GM21390 (cell line): ENCODE data around the gene ULK1.
A peak's percentile ranks its signal among the peaks of the same experiment; 100 is the strongest.

Experiments used
- ATAC-seq: cut with Tn5 transposase; IDR thresholded peaks from one replicate; pipeline ENCODE4 v1.9.1; 2021; ENCODE audit not compliant: unreplicated experiment

The ULK1 gene

DNA sequence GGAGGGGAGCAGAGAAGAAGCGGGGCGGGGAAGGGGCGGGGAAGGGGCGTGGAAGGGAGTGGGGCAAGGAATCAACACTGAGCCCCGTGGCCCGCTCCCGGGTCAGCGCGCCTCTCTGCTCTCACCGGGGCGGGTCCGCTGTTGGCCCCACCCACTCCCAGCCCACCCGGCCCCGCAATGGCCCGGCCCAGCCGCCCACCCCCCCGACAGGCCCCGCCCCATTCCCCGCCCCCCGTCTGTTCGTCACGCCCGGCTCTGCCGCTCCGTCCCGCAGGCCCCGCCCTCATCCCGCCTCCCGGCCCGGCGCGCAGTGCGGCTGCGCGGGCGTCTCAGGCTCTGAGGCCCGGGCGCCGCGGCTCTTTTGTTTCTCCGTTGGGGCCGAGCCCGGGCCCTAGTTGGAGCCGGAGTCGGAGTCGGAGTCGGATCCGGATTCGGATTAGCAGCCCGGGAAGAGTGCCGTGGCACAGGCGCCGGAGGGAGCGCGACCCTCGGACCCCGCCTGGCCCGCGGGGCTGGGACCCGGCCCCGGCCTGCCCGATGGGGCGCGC, at the start of gene ULK1:
TSS of gene ULK1 (plus strand) at position 310 of the 548 bp plus-strand sequence. CDS start 380 bp downstream, outside the sequence.
- ATAC-seq: peak; percentile 68

DNA sequence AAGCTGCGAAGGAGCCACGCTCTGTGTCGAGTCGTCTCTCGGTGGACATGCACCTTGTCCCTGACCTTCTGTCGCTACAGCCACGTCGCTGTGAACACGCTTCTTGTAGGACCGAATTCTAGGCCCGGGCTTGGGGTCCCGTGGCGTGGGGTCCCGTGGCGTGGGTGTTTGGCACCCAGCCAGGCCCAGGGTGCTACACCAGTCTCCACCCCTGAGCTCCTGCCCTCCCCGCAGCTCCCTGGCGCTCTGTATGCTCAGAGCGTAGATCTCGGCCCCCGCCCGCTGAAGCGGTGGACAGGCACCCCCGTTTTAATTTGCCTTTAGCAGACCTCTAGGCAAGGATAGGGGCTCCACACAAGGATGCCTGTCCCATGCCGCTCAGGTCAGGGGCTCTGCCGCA, 49.8 kb upstream of the ULK1 start:
- no peak for ATAC-seq

DNA sequence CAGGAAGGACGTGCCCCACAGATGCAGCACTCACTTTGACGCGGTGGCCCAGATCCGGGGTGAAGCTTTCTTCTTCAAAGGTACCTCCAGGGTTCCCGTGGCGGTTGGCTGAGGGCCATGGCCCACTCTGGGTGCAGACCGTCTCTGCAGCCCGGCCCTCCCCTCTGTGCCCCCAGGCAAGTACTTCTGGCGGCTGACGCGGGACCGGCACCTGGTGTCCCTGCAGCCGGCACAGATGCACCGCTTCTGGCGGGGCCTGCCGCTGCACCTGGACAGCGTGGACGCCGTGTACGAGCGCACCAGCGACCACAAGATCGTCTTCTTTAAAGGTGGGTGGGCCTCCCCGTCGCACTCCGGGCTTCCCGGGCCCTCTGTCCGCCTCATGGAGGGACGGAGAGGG, 49.3 kb upstream of the ULK1 start:
- no peak for ATAC-seq

DNA sequence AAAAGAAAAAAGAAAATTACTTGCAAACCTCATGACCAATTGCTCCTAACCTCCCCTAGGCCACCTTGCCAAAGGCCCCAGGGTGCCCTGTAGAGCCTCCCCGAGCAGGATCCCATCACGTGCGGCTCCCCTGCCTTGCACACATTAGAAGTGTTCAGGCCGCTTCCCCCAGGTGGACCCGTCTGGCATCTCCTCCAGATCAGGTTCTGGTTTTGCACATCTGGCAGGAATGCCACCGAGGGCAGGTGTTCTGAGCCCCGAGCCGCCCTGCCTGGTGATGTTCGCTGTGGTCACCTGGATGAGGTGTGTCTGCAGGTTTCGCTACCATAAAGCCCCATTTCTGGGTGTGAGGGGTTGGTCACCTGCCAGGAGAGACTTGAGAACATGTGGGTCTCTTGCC, 47.0 kb upstream of the ULK1 start:
- ATAC-seq: no peak

DNA sequence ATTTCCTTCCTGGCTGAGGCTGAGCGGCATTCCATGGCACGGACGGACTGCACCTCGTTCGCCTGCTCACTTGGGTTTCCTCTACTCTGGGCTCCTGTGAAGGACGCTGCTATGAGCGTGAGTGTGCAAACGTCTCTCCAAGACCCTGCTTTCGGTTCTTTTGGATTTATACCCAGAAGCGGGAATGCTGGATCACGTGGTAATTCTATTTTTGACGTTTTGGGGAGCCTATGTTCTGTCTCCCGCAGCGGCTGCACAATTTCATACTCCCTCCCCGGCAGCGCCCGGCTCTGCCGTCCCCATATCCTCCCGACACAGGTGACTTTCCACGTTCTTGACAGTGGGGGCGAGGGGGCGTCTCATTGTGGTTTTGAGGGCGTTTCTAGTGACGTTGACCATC, 45.7 kb upstream of the ULK1 start:
- no peak for ATAC-seq

DNA sequence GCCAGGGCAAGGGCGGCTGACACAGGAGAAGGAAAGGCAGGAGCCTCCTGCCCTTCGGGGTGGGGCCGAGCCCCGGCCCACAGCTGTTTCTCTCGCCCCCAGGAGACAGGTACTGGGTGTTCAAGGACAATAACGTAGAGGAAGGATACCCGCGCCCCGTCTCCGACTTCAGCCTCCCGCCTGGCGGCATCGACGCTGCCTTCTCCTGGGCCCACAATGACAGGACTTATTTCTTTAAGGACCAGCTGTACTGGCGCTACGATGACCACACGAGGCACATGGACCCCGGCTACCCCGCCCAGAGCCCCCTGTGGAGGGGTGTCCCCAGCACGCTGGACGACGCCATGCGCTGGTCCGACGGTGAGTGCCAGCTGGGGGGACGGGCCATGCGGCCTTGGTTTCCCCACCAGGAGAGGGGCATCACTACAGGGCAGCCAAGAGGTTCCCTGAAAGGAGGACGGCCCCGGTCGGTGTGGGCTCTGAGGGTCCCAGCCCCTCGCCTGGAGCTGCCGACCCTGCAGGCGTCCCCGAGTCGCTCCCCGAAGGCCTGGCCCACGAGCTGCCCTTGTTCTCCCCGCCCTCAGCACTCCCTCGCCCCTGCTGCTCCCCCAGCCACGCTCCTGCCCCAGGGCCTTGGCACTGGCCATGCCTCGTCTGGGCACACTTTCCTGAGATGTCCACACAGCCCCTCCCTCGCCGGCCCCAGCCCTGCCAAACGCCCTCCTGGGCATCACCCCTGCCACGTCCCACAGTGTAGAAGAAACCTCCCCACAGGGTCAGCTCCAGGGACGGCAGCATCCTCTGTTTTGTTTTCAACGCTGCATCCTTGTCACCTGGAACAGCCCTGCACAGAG, 44.5 kb upstream of the ULK1 start:
- no peak for ATAC-seq

DNA sequence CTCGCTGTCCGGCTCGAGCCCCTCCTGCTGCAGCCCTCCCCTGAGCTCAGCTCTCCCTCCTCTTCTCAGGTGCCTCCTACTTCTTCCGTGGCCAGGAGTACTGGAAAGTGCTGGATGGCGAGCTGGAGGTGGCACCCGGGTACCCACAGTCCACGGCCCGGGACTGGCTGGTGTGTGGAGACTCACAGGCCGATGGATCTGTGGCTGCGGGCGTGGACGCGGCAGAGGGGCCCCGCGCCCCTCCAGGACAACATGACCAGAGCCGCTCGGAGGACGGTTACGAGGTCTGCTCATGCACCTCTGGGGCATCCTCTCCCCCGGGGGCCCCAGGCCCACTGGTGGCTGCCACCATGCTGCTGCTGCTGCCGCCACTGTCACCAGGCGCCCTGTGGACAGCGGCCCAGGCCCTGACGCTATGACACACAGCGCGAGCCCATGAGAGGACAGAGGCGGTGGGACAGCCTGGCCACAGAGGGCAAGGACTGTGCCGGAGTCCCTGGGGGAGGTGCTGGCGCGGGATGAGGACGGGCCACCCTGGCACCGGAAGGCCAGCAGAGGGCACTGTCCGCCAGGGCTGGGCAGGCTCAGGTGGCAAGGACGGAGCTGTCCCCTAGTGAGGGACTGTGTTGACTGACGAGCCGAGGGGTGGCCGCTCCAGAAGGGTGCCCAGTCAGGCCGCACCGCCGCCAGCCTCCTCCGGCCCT, 43.4 kb upstream of the ULK1 start:
- no peak for ATAC-seq

DNA sequence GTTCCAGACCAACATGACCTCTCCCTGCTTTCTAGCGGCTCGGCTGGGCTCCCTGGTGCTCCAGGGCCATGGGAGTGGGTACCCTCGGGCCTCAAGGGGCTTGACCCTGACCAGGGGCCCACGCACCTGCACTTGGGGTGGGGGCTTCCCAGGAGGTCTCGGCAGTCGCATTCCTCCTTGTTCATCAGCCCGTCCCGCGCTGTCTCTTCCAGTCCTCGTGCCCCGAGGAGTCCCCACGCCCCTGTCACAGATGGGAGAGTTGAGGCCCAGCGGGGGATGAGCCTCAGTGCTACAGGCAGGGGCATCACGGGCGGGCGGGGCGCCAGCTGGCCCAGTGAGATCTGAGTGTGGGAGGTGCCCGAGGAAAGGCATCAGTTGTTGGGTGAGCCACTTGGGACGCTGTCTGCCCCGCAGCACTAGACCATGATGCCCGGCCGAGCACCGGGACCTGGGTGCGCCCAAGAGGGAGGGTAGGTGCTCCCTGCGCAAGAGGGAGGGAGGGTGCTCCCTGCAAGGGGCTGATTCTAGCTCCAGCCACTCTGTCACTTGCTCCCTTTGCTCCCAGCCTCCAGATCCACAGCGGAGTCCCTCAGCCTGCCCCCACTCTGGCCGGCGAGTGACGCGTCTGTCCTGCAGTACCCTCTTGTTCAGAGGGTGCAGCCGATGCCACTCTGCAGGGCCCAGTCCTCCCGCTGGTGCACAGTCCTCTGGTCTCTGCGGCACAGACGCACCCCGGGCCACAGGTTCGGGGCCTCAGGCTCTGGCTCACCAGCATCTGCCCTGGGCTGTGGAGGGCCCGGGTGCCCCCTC, 42.5 kb upstream of the ULK1 start:
- ATAC-seq: no peak

DNA sequence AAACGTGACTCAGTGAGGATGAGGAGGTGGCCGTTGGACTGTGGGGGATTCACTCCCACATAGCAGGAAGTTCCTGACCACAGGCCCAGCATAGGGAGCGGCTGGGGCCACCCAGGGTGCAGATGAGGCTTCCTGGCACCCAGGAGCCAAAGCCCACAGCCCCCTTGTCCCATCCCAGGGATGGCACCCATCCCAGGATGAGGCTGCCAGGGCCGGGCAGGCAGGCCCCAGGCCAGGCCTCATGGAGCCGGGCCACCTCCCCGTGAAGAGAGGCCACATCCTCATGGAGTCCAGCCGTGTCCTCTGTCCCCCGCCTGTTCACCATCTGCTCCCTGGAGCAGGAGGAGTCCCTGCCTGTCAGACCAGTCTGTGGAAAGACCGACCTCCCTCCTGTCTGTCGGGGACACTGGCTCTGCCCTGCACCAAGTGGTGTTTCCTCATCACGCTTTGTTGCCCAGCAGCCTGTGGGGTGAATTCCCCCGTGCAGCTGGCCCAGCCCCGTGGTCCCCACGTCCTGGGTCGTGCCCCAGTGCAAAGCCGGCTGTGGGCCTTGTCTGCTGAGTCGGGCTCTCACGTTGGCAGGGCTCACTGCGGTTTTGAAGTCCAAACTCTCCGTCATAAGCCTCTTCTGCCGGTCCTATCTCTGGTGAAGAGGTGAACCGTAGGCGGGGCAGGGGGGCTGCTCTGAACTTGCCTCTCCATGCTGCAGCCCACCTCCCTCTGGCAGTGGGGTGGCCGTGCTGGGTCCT, 41.7 kb upstream of the ULK1 start:
- ATAC-seq: no peak

DNA sequence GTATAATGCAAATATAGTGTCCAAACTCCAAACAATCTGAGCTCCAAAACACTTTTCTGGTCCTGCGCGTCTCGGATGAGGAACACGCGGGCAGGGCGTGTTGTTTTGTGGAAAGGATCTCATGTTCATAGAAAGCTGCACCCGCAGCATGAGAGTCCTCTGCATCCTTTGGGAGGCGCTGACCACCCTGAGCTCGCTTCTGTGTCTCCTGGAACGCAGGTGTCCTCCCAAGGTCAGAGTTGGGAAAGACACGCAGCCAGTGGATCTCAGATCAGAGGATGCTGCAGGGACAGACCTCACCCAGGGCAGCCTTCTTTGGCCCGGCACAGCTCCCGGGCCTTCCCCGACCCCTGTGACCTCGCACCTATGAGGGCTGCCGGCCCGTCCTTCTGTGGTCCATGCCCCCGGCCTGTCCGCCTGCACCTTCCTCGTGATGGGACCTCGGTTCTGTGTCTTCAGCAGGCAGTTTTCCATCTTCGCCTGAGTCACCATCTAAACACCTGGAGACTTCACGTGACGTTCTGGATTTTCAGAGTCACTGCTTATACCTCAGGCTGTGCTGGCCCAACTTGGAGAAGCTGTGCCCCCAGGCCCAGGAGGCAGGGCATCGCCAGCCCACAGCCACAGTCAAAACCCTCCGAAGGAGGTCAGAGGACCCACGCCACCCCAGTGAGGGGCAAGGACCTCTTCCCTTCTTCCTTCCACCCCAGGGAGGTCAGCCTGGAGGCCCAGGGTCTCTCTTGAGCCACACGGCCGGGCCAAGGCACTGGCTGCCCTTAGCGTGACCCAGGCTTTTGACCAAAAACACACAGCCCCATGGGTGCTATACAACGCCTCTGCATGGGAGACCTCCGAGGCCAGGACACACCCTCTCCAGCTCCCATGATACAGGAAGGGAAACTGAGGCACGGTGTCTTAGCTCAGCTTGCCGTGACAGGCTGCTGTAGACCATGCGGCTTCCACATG, 40.3 kb upstream of the ULK1 start:
- ATAC-seq: no peak

DNA sequence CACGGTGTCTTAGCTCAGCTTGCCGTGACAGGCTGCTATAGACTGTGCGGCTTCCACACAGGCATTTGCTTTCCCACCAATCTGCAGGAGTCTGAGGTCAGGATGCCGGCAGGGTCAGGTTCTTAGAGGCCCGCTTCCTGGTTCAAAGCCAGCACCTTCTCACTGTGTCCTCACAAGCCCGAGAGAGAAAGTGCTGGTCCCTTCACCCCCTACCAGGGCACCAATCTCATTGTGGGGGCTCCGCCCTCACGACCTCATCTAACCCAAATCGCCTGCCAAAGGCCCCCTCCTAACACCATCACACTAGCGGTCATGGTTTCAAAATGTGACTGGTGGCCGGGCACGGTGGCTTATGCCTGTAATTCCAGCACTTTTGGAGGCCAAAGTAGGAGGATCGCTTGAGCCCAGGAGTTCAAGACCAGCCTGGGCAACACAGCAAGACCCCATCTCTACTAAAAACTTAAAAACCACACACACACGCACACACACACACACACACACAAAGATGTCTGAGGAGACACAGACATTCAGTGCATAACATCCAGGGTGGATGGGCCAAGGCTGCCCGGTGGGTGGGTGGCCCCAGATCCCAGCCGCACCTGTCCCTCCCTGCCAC, 39.5 kb upstream of the ULK1 start:
- ATAC-seq: no peak

DNA sequence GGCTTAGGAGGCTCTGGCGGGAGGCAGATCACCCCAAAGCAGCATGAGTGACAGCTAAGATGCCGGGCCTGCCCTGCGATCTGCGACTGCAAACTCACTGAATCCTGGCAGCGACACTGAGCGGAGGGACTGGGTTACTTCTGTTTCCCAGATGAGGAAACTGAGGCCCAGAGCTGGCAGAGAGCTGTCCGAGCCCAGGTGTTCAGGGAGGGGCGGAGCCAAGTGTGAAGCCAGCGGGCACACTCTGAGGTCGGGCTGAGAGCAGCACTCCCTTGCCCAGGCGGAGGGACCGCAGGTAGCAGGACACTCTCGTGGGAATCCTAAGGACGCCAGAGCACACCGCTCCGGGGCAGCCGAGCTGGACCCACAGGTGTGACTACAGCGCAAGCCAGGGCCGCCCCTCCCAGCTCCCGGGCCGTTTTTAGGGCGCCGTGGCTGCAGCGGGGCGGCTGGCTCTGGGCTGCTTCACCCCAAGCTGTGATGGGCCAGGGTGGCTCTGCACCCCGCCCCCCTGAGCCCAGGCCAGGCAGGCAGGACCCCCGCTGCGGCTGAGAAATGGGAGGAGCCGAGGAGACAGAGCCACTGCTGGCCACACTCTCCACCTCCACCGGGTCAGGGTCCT, 38.8 kb upstream of the ULK1 start:
- no peak for ATAC-seq

DNA sequence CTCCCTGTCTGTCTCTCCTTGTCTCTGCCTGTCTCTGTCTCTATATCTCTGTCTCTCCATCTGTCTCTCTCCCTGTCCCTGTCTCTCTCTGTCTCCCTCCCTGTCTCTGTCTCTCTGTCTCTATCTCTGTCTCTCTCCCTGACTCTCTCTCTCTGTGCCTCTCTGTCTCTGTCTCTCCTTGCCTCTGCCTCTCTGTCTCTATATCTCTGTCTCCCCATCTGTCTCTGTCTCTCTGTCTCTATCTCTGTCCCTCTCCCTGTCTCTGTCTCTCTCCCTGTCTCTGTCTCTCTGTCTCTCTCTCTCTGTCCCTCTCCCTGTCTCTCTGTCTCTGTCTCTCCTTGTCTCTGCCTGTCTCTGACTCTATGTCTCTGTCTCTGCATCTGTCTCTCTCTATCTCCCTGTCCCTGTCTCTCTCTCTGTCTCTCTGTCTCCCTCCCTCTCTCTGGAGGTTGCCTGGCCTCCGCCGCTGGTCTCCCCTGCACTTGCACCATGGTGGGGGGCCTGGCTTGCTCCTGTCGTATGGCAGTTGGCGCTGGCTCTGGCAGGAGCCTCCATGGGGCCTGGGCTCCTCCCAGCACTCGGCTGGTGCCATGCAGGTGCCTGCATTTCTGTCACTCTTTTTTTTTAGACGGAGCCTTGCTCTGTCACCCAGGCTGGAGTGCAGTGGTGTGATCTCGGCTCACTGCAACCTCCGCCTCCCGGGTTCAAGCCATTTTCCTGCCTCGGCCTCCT, 37.9 kb upstream of the ULK1 start:
- ATAC-seq: no peak

DNA sequence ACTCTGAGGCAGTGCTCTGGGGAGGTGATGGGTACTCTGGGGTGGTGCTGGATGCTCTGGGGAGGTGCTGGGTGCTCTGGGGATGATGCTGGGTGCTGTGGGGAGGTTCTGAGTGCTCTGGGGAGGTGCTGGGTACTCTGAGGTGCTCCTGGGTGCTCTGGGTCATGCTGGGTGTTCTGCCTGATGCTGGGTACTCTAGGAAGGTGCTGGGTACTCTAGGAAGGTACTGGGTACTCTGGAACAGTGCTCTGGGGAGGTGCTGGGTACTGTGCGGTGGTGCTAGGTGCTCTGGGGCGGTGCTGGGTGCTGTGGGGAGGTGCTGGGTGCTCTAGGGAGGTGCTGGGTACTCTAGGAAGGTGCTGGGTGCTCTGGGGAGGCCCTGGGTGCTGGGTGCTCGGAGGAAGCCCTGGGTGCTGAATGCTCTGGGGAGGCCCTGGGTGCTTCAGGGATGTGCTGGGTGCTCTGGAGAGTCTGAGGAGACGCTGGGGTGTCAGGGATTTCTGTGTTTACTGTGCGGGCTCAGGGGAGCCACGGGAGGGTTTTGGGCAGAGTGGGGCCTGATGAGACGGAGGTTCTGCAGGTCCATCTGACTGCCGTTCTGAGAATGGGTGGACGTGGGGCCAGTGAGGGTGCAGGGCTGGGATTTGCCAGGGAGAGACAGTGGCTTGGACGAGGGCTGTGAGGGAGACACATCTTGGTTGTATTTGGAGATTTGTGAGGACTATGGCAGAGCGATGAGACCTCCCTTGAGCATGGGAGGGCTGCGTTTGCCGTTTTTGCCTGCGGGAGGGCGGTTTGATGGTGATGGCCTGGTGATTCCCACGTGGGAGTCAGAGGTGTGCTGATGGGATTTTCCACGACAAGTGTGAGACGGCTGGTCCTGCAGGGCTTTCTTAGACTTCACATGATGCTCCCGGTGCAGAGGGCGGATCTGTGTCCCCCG, 36.2 kb upstream of the ULK1 start:
- no peak for ATAC-seq

DNA sequence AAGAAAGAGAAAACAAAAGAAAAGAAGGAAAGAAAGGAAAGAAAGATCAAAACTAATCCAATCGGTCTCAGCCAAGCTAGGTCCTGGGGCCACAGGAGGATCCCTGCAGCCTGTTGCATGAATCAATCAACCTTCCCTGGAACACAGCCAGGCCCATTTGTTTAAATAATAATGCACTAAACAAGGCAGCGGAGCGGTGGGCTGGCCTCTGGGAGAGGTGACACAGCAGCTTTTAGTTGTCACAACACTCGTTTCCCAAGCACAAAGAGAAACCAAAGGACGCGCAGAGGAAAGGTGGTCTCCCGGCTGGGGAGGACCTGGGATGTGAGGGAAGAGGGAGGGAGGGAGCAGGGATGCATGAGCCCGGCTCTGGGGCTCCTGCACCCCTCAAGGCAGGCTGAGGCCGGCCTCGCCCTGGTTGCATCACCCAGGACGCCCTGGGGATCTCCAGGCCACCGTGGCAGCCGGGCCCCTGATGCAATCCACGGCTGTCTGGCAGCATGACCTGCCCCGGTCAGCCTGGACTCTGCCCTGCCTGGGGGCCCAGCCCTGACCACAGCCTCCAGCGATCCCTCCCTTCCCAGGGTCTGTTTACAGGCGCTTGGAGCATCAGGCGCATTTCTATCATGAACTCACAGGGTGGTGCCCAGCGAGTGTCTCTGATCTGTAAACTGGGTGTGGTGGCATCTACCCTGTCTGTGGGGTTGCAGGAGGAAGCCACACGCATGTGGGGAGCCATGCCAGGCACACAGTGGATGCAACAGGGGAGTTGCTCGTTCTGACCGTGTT, 33.8 kb upstream of the ULK1 start:
- no peak for ATAC-seq
